GM12801 (cell line): ENCODE measurements around the gene VASN.

Experiments
- CTCF ChIP-seq: IDR thresholded peaks from one replicate; pipeline ENCODE4 v1.5.1; 2011; ENCODE audit warnings: control low read depth; ENCODE audit not compliant: insufficient read length; ENCODE audit errors: extremely low read depth

The VASN gene

DNA sequence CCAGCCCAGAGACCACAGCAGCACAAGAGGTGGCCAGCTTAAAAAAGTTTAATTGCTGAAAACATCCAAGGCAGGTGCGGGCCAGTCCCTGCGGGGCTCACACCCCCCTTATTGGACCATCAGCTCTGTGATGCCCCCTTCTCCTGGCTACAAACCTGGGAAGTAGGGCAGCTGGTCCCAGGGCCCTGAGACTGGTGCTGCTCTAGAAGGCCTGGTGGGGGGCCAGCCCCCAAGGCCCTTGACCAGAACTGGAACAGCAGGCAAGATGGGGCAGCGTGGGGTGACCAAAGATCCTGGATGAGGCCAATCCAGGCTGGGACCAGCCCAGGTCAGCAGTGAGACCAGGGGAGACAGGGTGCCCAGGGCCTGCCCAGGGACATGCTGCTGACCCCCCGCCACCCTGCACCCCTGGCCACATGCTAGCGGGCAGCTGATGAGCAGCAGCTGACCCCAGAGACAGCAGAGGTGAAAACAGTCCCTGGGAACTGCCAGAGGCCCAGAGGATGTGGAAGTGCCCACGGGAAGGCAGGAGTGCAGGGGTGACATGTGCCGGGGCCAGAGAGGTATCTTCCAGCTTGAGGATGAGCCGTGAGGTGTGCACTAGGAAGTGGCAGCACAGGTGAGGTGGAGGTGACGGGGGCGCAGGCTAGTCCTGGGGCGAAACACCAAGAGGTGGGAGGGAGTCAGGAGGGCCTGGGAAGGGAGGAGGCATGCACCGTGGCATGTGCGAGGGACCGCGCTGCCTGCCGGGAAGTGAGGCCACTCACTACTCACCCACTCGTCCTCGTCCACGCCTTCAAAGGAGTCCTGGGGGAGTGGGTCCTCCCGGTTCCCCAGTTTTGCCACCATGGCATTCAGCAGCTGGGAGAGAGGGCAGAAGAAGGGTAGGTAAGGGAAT is 16.9 kb upstream of the VASN start:
- no peak for TF ChIP-seq CTCF

GRCh38 chr16:4356820-4357219 is 14.8 kb upstream of the VASN start:
- no peak for TF ChIP-seq CTCF

DNA sequence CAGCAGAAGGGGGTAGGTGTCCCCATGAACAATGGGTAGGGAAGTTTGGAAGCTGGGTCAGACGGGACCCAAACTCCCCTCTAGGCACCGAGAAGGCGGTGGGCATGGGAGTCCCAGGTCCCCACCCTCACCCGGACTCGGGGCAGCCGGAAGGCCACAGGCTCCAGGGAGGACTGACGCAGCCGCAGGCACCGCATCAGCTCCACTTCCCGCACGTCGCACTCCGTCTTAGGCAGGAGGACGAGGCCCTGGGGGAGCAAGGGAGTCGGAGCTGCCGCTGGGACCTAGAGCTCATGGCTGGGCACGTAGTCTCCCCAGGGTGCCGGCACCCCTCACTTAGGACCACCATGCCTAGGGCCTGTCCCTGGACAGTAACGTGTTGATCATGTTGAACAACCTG is 13.4 kb upstream of the VASN start:
- TF ChIP-seq CTCF = no peak

DNA sequence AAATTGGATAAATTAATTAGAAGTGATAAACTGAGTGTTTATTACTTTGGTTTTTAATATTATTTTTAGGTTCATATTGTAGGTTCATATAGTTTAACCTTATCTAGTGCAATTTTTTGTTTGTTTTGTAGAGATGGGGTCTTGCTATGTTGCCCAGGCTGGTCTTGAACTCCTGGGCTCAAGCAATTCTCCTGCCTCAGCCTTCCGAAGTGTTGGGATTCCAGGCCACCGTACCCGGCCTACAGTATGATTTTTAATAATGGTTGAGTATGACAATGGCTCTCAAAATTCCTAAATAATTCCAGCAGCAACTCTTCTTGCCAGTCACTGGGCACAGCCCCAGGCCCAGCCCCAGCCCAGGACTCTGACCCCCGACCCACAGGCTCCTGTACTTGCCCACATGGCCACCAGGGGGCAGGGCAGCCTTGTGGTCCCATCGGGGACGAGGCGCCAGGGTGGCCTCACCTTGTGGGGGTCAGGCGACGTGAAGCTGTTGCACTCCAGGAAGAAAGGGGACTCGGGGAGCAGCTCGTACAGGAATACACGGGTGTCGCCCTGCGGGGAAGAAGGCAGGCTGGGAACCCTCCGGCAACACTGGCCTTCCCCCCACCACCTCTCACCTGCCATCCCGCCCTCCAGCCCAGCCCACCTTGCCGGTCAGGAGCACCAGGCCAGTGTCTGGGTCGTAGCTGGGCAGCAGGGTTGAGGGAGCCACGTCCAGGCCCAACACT is 12.7 kb upstream of the VASN start:
- TF ChIP-seq CTCF = no peak

DNA sequence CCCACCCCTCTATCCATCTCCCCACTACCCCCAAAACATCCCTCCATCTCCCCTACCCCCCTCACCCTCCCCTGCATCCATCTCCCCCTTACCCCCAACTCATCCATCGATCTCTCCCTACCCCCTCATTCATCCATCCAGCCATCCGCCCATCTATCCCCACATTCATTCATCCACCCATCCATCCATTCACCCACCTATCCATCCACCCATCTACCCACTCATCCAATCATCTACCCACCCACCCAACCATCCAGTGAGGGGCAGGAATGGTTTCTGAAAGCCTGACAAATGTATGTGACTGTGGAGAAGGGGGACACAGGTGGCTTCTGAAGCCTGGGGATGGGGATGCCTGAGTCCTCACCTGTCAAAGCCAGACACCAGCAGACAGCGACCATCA is 11.7 kb upstream of the VASN start:
- TF ChIP-seq CTCF = no peak

- no peak for TF ChIP-seq CTCF
These were observed 11.1 kb upstream of the VASN start for GRCh38 chr16:4360538-4361021.
